Calu3 (cell line): Measurements from ENCODE around the gene PRKRIP1. TPM values are rescaled to one million over a fixed set of nuclear protein-coding genes. Genes with fewer than 3 reads are reported as not detected.

Experiments used
- BruUV-seq: library from RNA; stranded (reverse); fragments of 400-500 nt; replicated peaks from 2 replicates; lab custom pipeline; 2021; lab: Mats Ljungman, UMichigan
- CTCF ChIA-PET: fragments of 300-600 bp; sonication (Branson Sonifier 250); formaldehyde crosslinking; loops from one replicate; lab custom pipeline; 2022; ENCODE audit warnings: antibody characterized with exemption; lab: Charles Lee
- DNase-seq: peaks from one replicate; pipeline ENCODE4 v3.0.0; 2022
- H3K27ac Mint-ChIP-seq: one replicate; pipeline ENCODE4 v1.8.0; 2022; ENCODE audit warnings: mixed read lengths; ENCODE audit not compliant: unreplicated experiment
- H3K27me3 Mint-ChIP-seq: one replicate; pipeline ENCODE4 v1.8.0; 2022; ENCODE audit warnings: mixed read lengths; ENCODE audit not compliant: unreplicated experiment
- H3K36me3 Mint-ChIP-seq: one replicate; pipeline ENCODE4 v1.8.0; 2022; ENCODE audit warnings: mild to moderate bottlenecking, moderate library complexity, mixed read lengths; ENCODE audit not compliant: insufficient read depth, unreplicated experiment
- H3K4me1 Mint-ChIP-seq: one replicate; pipeline ENCODE4 v1.8.0; 2022; ENCODE audit warnings: mild to moderate bottlenecking, low read depth, mixed read lengths; ENCODE audit not compliant: unreplicated experiment
- H3K4me3 Mint-ChIP-seq: one replicate; pipeline ENCODE4 v1.8.0; 2022; ENCODE audit warnings: mild to moderate bottlenecking, low read depth, moderate library complexity, mixed read lengths; ENCODE audit not compliant: unreplicated experiment
- H3K9me3 Mint-ChIP-seq: one replicate; pipeline ENCODE4 v1.8.0; 2022; ENCODE audit warnings: low read depth, mixed read lengths; ENCODE audit not compliant: unreplicated experiment
- intact Hi-C: fragments of 100-400 bp; cut with micrococcal nuclease; formaldehyde crosslinking; loops from one replicate; pipeline ENCODE4 v1.10.0; 2022; ENCODE audit not compliant: unreplicated experiment
- total RNA-seq: library from RNA; stranded (reverse); gene quantifications from 2 replicates; pipeline ENCODE4 v1.2.3, GENCODE V29; 2022
- TF ChIP-seq, protein P1 (sequence below): fragments of 200-600 bp; IDR thresholded peaks from one replicate; pipeline ENCODE4 v1.8.0; 2022; ENCODE audit warnings: antibody characterized with exemption; ENCODE audit not compliant: unreplicated experiment

Gene PRKRIP1
- total RNA-seq, 1 experiment from 2014 or later: 20.2 TPM

DNA sequence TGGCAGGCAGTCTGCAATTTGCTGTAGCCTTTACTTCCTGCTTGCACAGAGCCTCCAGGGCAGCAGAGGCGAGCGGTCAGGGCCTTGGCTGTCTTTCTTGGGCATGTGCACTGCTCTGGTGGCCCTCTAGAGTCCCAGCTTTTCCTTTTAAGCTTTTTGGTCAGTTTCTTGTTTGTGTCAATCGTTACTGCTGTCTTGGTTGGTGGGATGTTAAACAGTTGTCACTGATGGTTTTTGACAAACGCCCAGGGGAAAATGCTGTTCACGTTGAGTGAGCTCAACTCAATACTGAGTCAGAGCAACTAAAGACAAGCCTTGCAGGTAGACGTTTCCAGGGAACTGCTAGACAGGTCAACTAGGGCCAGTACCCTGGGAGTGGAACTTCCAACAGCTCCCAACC is 14.0 kb downstream of the PRKRIP1 start:
- Mint-ChIP-seq H3K27me3 (no peaks in the 10 kb centered on the region), H3K4me1 (no peaks in the 10 kb centered on the region), H3K27ac (no peak overlapping the region), H3K9me3 (no peaks in the 10 kb centered on the region), H3K36me3 (peaks cover 27% of the 10 kb centered on the region), H3K4me3 (no peak overlapping the region)
- DNase-seq: no peak
- CTCF ChIA-PET: interaction anchor here (0.6 kb wide), 1 partner anchor 706 kb away, joined by 4 read pairs; no protein-coding TSS in a partner anchor
- TF ChIP-seq, protein P1, sequence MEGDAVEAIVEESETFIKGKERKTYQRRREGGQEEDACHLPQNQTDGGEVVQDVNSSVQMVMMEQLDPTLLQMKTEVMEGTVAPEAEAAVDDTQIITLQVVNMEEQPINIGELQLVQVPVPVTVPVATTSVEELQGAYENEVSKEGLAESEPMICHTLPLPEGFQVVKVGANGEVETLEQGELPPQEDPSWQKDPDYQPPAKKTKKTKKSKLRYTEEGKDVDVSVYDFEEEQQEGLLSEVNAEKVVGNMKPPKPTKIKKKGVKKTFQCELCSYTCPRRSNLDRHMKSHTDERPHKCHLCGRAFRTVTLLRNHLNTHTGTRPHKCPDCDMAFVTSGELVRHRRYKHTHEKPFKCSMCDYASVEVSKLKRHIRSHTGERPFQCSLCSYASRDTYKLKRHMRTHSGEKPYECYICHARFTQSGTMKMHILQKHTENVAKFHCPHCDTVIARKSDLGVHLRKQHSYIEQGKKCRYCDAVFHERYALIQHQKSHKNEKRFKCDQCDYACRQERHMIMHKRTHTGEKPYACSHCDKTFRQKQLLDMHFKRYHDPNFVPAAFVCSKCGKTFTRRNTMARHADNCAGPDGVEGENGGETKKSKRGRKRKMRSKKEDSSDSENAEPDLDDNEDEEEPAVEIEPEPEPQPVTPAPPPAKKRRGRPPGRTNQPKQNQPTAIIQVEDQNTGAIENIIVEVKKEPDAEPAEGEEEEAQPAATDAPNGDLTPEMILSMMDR: no peak
- BruUV-seq: no TSS peak
- intact Hi-C loops: no loop called here

DNA sequence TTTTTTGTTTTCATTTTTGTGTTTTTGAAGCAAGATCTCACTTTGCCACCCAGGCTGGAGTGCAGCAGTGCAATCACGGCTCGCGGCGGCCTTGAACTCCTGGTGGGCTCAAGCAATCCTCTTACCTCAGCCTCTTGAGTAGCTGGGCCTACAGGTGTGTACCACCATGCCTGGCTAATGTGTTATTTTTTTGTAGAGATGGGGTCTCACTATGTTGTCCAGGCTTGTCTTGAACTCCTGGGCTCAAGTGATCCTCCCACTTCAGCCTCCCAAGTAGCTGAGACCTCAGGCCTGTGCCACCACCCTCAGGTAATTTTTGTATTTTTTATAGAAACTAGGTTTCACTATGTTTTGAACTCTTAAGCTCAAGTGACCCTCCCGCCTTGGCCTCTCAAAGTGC is 14.8 kb downstream of the PRKRIP1 start:
- H3K4me1 Mint-ChIP-seq: no peaks in the 10 kb centered on the region
- no peaks in the 10 kb centered on the region for H3K27me3 Mint-ChIP-seq
- CTCF ChIA-PET: no interaction called here
- BruUV-seq: no TSS peak
- intact Hi-C loops: no loop called here
- peaks cover 23% of the 10 kb centered on the region for H3K36me3 Mint-ChIP-seq
- H3K4me3 Mint-ChIP-seq: no peak overlapping the region
- no peak for DNase-seq
- TF ChIP-seq, protein P1: no peak
- H3K9me3 Mint-ChIP-seq: no peaks in the 10 kb centered on the region
- no peak overlapping the region for H3K27ac Mint-ChIP-seq

DNA sequence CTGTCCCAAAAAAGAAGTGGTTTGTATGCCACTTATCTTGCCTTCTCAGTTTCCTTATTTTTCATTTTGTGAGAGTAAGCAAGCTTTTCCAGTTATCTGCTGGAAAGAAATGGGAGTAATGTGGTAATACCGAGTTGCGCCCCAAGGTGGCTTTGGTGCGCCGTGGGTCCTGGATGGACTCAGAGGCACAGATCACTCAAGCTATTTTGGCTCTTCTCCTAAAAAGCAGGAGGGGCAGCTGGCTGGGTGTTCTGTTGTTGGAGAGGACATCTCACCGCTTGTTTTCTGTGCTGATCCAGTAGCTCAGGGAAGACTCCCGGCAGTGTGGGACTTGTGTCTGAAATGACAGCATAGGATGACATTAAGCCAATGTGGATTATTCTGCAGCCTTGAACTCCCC is 16.4 kb downstream of the PRKRIP1 start:
- intact Hi-C loops: no loop called here
- H3K9me3 Mint-ChIP-seq: no peaks in the 10 kb centered on the region
- H3K36me3 Mint-ChIP-seq: peaks cover 30% of the 10 kb centered on the region
- CTCF ChIA-PET: no interaction called here
- H3K27ac Mint-ChIP-seq: no peak overlapping the region
- no peaks in the 10 kb centered on the region for H3K27me3 Mint-ChIP-seq
- H3K4me3 Mint-ChIP-seq: no peak overlapping the region
- no peaks in the 10 kb centered on the region for H3K4me1 Mint-ChIP-seq
- DNase-seq: no peak
- TF ChIP-seq, protein P1: peak; percentile 31
- BruUV-seq: no TSS peak

DNA sequence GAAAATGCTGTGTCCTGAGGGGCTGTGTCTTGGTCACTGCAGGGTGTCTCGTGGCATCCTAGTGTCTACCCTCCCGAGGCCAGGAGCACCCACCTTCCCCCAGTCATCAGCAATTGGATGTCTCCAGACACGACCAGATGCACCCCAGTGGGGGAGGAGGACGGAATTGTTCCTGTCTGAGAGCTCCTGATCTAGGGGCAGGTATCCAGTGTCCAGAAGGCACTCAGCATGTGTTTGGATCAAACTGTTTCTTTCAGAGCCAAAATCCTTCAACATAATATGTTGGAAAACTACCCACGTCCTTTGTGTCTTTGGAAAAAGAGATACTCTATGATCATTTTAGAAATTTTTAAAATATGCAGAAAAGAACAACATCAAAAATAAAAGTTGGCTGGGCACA is 16.9 kb downstream of the PRKRIP1 start:
- no peaks in the 10 kb centered on the region for H3K27me3 Mint-ChIP-seq
- BruUV-seq: no TSS peak
- peaks cover 34% of the 10 kb centered on the region for H3K36me3 Mint-ChIP-seq
- H3K4me1 Mint-ChIP-seq: no peaks in the 10 kb centered on the region
- TF ChIP-seq, protein P1: no peak
- CTCF ChIA-PET: no interaction called here
- intact Hi-C loops: no loop called here
- H3K4me3 Mint-ChIP-seq: no peak overlapping the region
- H3K27ac Mint-ChIP-seq: no peak overlapping the region
- no peak for DNase-seq
- H3K9me3 Mint-ChIP-seq: no peaks in the 10 kb centered on the region
